Fibroblast of lung (primary cell): ENCODE data around the gene NSDHL. TPM values are rescaled to one million over a fixed set of nuclear protein-coding genes. Genes with fewer than 3 reads are reported as not detected.

Source experiments
- DNase-seq, 2 donors: peaks; one replicate each; pipeline versions ENCODE4 v3.0.0 to v3.0.0-alpha.2; 2010; ENCODE audit warnings: low read depth in 2 of 2
- H2AFZ ChIP-seq: 2 replicates; pipeline ENCODE4 v1.5.1; 2012; ENCODE audit warnings: low read length, control low read depth, inconsistent platforms
- H3K27ac ChIP-seq: 2 replicates; pipeline ENCODE4 v1.5.1; 2011; ENCODE audit warnings: low read length, control low read depth; ENCODE audit not compliant: insufficient read depth
- H3K27me3 ChIP-seq: 2 replicates; pipeline ENCODE4 v1.5.1; 2011; ENCODE audit warnings: mild to moderate bottlenecking, low read length; ENCODE audit not compliant: control insufficient read depth, insufficient read depth
- H3K36me3 ChIP-seq: 2 replicates; pipeline ENCODE4 v1.5.1; 2011; ENCODE audit warnings: low read length; ENCODE audit not compliant: control insufficient read depth, insufficient read depth
- H3K4me1 ChIP-seq: 2 replicates; pipeline ENCODE4 v1.5.1; 2011; ENCODE audit warnings: low read length; ENCODE audit not compliant: control insufficient read depth, insufficient read depth; ENCODE audit errors: extremely low read depth
- H3K4me2 ChIP-seq: 2 replicates; pipeline ENCODE4 v1.5.1; 2011; ENCODE audit warnings: low read length, control low read depth; ENCODE audit not compliant: insufficient read depth; ENCODE audit errors: extremely low read depth
- H3K4me3 ChIP-seq, 4 experiments: fragments of 200-600 bp in 1 of 4; sonication (generic) in 1 of 4; replicated peaks in 1 of 4; 2 replicates each; pipeline ENCODE4 v1.5.1; 2011 to 2016; ENCODE audit warnings: low read length in 4 of 4, low read depth in 3 of 4, mild to moderate bottlenecking in 3 of 4, control low read depth in 2 of 4, inconsistent platforms in 1 of 4, mixed read lengths in 1 of 4; ENCODE audit not compliant: insufficient read depth in 1 of 4; ENCODE audit errors: control extremely low read depth in 1 of 4
- H3K79me2 ChIP-seq: 2 replicates; pipeline ENCODE4 v1.5.1; 2012; ENCODE audit warnings: mild to moderate bottlenecking, low read length, inconsistent platforms; ENCODE audit not compliant: control insufficient read depth, insufficient read depth
- H3K9ac ChIP-seq: 2 replicates; pipeline ENCODE4 v1.5.1; 2011; ENCODE audit warnings: mild to moderate bottlenecking, low read length, control low read depth; ENCODE audit not compliant: insufficient read depth
- H3K9me3 ChIP-seq: 2 replicates; pipeline ENCODE4 v1.5.1; 2012; ENCODE audit warnings: low read depth, low read length; ENCODE audit not compliant: control insufficient read depth, insufficient read depth
- H4K20me1 ChIP-seq: 2 replicates; pipeline ENCODE4 v1.5.1; 2011; ENCODE audit warnings: low read length; ENCODE audit not compliant: control insufficient read depth, insufficient read depth; ENCODE audit errors: extremely low read depth
- CTCF ChIP-seq, 2 donors: IDR thresholded peaks in 1 of 2; conservative IDR thresholded peaks in 1 of 2; 1 replicate in 1 of 2; 2 replicates in 1 of 2; pipeline ENCODE4 v1.5.1; 2011 to 2012; ENCODE audit warnings: low read length in 2 of 2, control low read depth in 1 of 2, inconsistent platforms in 1 of 2, low read depth in 1 of 2, mild to moderate bottlenecking in 1 of 2
- EZH2 ChIP-seq: IDR thresholded peaks from 2 replicates; pipeline ENCODE4 v1.5.1; 2012; ENCODE audit warnings: low read length, control low read depth, mild to moderate bottlenecking; ENCODE audit errors: missing control alignments
- polyA plus RNA-seq, 2 donors: library from polyadenylated mRNA; depleted of rRNA in 1 of 2; stranded (reverse) in 1 of 2; unstranded in 1 of 2; fragments of >200 nt; gene quantifications; 2 replicates each; pipeline ENCODE4 v1.2.1, GENCODE V29; 2011 to 2012; ENCODE audit warnings: missing spikeins in 1 of 2
- total RNA-seq: library from RNA; depleted of rRNA; stranded (reverse); fragments of >200 nt; gene quantifications from 2 replicates; pipeline ENCODE4 v1.2.1, GENCODE V29; 2014

NSDHL gene
- total and polyA plus RNA-seq, 2 donors (not counting 1 experiment from before 2014, with no cell fraction given) = 32.2 to 43.5 TPM

- Histone ChIP-seq H3K9me3 (no peaks in the 10 kb centered on the region), H4K20me1 (no peaks in the 10 kb centered on the region), H3K27ac (no peak overlapping the region), H3K4me3 (no peak overlapping the region), H2AFZ (no peak overlapping the region), H3K79me2 (no peaks in the 10 kb centered on the region), H3K9ac (no peak overlapping the region), H3K36me3 (no peaks in the 10 kb centered on the region), H3K4me2 (no peak overlapping the region), H3K27me3 (no peaks in the 10 kb centered on the region), H3K4me1 (peaks cover 2% of the 10 kb centered on the region)
- DNase-seq = no peak
- TF ChIP-seq EZH2 (no peak), CTCF (conservative IDR thresholded peaks at IDR 0.05 in 1 of 2, IDR thresholded peaks at IDR 0.05 in 1 of 2; ENCODE audit: low read depth in 1 of 2, low read length in 2 of 2) (no peak)
Observed at GRCh38 chrX:152898442-152898841, 67.6 kb downstream of the NSDHL start.

- Histone ChIP-seq H3K4me3 (no peak overlapping the region), H3K27ac (no peak overlapping the region), H3K9me3 (no peaks in the 10 kb centered on the region), H3K4me2 (no peak overlapping the region), H3K36me3 (no peaks in the 10 kb centered on the region), H4K20me1 (no peaks in the 10 kb centered on the region), H3K4me1 (peaks cover 3% of the 10 kb centered on the region), H3K27me3 (no peaks in the 10 kb centered on the region), H3K79me2 (no peaks in the 10 kb centered on the region), H2AFZ (no peak overlapping the region), H3K9ac (no peak overlapping the region)
- no peak for TF ChIP-seq EZH2
- no peak for TF ChIP-seq CTCF (conservative IDR thresholded peaks at IDR 0.05 in 1 of 2, IDR thresholded peaks at IDR 0.05 in 1 of 2; ENCODE audit: low read depth in 1 of 2, low read length in 2 of 2)
- no peak for DNase-seq
Observed at GRCh38 chrX:152899111-152899873, 68.4 kb downstream of the NSDHL start.

- TF ChIP-seq CTCF (conservative IDR thresholded peaks at IDR 0.05 in 1 of 2, IDR thresholded peaks at IDR 0.05 in 1 of 2; ENCODE audit: low read depth in 1 of 2, low read length in 2 of 2) = no peak
- no peak for TF ChIP-seq EZH2
- H3K4me1 ChIP-seq = peaks cover 4% of the 10 kb centered on the region
- DNase-seq = no peak
- H3K9me3 ChIP-seq = no peaks in the 10 kb centered on the region
- H3K4me2 ChIP-seq = no peak overlapping the region
- H3K9ac ChIP-seq = no peak overlapping the region
- no peaks in the 10 kb centered on the region for H4K20me1 ChIP-seq
- no peaks in the 10 kb centered on the region for H3K36me3 ChIP-seq
- H3K27ac ChIP-seq = no peak overlapping the region
- no peak overlapping the region for H2AFZ ChIP-seq
- H3K4me3 ChIP-seq = no peak overlapping the region
- H3K79me2 ChIP-seq = no peaks in the 10 kb centered on the region
- no peaks in the 10 kb centered on the region for H3K27me3 ChIP-seq
Observed at GRCh38 chrX:152899874-152900719, 69.2 kb downstream of the NSDHL start.
